Bone marrow (tissue), 2 donors: ENCODE data around the gene ARID4A.
"Not testable (repeated sequence)": the region's sequence is repeated elsewhere in the genome, so short reads cannot be mapped to it uniquely, and the experiment has no call there.

Experiments
- DNase-seq, 2 donors: peaks; one replicate each; lab custom pipeline; 2025; lab: John Stamatoyannopoulos, UW

The ARID4A gene

GRCh38 chr14:58362272-58362671, 63.9 kb downstream of the ARID4A start:
- DNase-seq: not testable (repeated sequence)

- DNase-seq: no peak
Observed at GRCh38 chr14:58362798-58363412, 64.5 kb downstream of the ARID4A start.

- DNase-seq: no peak
Observed at GRCh38 chr14:58364316-58364715, 66.0 kb downstream of the ARID4A start.

GRCh38 chr14:58367296-58367695, 68.9 kb downstream of the ARID4A start:
- no peak for DNase-seq

- no peak for DNase-seq
Observed at GRCh38 chr14:58368956-58369355, 70.6 kb downstream of the ARID4A start.

- no peak for DNase-seq
Observed at GRCh38 chr14:58376791-58377190, 78.4 kb downstream of the ARID4A start.

GRCh38 chr14:58390830-58391229, 92.5 kb downstream of the ARID4A start:
- no peak for DNase-seq

GRCh38 chr14:58395562-58395811, 97.1 kb downstream of the ARID4A start:
- DNase-seq: no peak

GRCh38 chr14:58395812-58396788, 97.7 kb downstream of the ARID4A start, which contains the start of gene TOMM20L:
TSS of gene TOMM20L (plus strand) at chr14:58395930. CDS start at chr14:58395958, 28 bp downstream.
- DNase-seq: peak; percentile 35 to 39

- DNase-seq: no peak
Observed at GRCh38 chr14:58397156-58397555, 98.8 kb downstream of the ARID4A start.

GRCh38 chr14:58398495-58398894, 100.1 kb downstream of the ARID4A start:
- no peak for DNase-seq

GRCh38 chr14:58398895-58399294, 100.5 kb downstream of the ARID4A start:
- no peak for DNase-seq

- DNase-seq: no peak
Observed at GRCh38 chr14:58401587-58401986, 103.2 kb downstream of the ARID4A start.

- no peak for DNase-seq
Observed at GRCh38 chr14:58408681-58409215, 110.4 kb downstream of the ARID4A start.

GRCh38 chr14:58414845-58415244, 116.5 kb downstream of the ARID4A start:
- no peak for DNase-seq

GRCh38 chr14:58415636-58416547, 117.5 kb downstream of the ARID4A start:
- no peak for DNase-seq

- DNase-seq: not testable (repeated sequence)
Observed at GRCh38 chr14:58416934-58417333, 118.6 kb downstream of the ARID4A start.
